B cell (primary cell): Measurements from ENCODE around the gene PAF1.

Source experiments
- CTCF ChIP-seq: fragments of 200-600 bp; IDR thresholded peaks from one replicate; pipeline ENCODE4 v1.8.0; 2022; ENCODE audit warnings: antibody characterized with exemption, mild to moderate bottlenecking
- EZH2 ChIP-seq: IDR thresholded peaks from 2 replicates; pipeline ENCODE4 v1.6.1; 2012; ENCODE audit warnings: borderline replicate concordance, low read depth, mild to moderate bottlenecking, moderate library complexity, low read length; ENCODE audit not compliant: insufficient read depth, poor library complexity, severe bottlenecking

- TF ChIP-seq CTCF = no peak
- TF ChIP-seq EZH2 = no peak
Observed at GRCh38 chr19:39428283-39429112, 37.6 kb upstream of the PAF1 start.
